Neutrophil (primary cell): ENCODE measurements around the gene SIX6.

ENCODE experiments used
- H3K27ac ChIP-seq: fragments of 200-600 bp; sonication (generic); 2 replicates; pipeline ENCODE4 v1.5.1; 2016; ENCODE audit warnings: mild to moderate bottlenecking, moderate library complexity
- H3K27me3 ChIP-seq: fragments of 200-600 bp; sonication (generic); 2 replicates; pipeline ENCODE4 v1.6.0; 2016; ENCODE audit warnings: mild to moderate bottlenecking
- H3K36me3 ChIP-seq: fragments of 200-600 bp; sonication (generic); 2 replicates; pipeline ENCODE4 v1.5.1; 2017
- H3K4me1 ChIP-seq, 2 experiments: fragments of 200-600 bp in 1 of 2; sonication (generic) in 1 of 2; 1 replicate in 1 of 2; 2 replicates in 1 of 2; pipeline versions ENCODE4 v1.5.1 to v1.6.1; 2013 to 2016; ENCODE audit warnings: low read depth in 1 of 2, low read length in 1 of 2, mild to moderate bottlenecking in 1 of 2, moderate library complexity in 1 of 2; ENCODE audit not compliant: control insufficient read depth in 1 of 2, insufficient read depth in 1 of 2
- H3K4me3 ChIP-seq, 2 experiments: fragments of 200-600 bp in 1 of 2; sonication (generic) in 1 of 2; 1 replicate in 1 of 2; 2 replicates in 1 of 2; pipeline ENCODE4 v1.5.1; 2013 to 2016; ENCODE audit warnings: low read depth in 1 of 2, low read length in 1 of 2, mild to moderate bottlenecking in 1 of 2, moderate library complexity in 1 of 2
- H3K9me3 ChIP-seq: fragments of 200-600 bp; sonication (generic); 2 replicates; pipeline ENCODE4 v1.5.1; 2016
- TF ChIP-seq, protein P1 (sequence below): fragments of 200-600 bp; sonication (generic); IDR thresholded peaks from 2 replicates; pipeline ENCODE4 v1.5.1; 2016; ENCODE audit warnings: antibody characterized with exemption

Gene SIX6

DNA sequence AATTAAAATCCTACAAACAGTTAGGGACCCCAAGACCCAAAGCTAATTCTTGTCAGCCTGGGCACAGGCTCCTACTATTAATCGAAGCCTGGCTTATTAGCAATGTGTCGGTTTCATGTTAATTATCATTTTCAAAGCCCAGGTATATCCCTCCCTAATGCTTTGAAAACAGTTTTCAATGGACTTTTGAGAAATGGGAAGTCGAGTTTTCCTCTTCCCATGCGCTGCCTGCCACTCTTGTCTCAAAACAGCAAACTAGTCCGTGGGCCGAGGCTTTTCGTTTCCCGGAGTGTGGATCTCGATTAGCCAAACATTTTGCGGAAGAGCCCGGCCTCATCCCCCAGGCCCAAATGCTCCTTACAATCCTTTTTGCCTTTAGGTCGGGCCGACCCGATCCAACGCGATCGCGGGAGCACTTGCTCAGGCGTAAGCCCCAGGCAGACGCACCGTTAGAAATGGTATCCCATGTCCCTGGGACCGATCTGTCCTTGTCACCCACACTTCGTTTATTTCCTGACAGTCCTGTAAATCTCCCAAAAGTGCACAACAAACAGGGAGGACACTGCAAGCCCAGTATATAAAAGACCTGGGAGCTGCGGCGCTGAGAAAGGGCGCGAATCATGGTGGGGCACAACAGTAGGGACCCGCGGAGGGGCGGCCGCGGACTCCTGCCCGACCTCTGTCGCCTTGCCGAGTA is 1.5 kb downstream of the SIX6 start:
- no peak overlapping the region for H3K27ac ChIP-seq
- H3K4me3 ChIP-seq = no peak overlapping the region
- H3K9me3 ChIP-seq = no peaks in the 10 kb centered on the region
- no peaks in the 10 kb centered on the region for H3K36me3 ChIP-seq
- H3K4me1 ChIP-seq = peaks cover 0 to 4% of the 10 kb centered on the region in 2 experiments
- TF ChIP-seq, protein P1, sequence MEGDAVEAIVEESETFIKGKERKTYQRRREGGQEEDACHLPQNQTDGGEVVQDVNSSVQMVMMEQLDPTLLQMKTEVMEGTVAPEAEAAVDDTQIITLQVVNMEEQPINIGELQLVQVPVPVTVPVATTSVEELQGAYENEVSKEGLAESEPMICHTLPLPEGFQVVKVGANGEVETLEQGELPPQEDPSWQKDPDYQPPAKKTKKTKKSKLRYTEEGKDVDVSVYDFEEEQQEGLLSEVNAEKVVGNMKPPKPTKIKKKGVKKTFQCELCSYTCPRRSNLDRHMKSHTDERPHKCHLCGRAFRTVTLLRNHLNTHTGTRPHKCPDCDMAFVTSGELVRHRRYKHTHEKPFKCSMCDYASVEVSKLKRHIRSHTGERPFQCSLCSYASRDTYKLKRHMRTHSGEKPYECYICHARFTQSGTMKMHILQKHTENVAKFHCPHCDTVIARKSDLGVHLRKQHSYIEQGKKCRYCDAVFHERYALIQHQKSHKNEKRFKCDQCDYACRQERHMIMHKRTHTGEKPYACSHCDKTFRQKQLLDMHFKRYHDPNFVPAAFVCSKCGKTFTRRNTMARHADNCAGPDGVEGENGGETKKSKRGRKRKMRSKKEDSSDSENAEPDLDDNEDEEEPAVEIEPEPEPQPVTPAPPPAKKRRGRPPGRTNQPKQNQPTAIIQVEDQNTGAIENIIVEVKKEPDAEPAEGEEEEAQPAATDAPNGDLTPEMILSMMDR = no peak
- H3K27me3 ChIP-seq = peaks cover 100% of the 10 kb centered on the region

DNA sequence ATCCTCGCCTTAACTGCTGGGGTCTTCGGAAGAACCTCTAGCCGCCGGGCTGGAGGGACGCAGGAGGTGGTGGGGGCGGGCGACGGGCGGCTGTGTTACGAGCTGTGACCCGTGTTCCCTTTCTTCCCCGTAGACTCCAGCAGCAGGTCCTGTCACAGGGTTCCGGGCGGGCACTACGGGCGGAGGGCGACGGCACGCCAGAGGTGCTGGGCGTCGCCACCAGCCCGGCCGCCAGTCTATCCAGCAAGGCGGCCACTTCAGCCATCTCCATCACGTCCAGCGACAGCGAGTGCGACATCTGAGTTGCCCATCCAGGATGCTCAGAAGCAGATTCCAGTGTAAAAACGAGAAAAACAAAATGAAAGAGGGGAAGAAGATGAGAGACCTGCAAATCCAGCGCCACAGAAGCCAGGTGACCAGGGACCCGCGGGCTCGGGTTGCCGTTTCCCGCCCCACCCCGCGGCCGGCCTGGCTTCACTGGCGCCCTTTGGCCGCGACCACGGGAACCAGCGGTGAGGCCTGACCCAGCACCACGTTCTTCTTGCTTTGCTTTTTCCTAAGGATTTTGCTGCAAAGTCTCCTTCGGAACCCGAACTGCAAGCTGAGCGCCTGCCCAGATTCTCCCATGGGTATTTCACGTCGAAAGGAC is 2.1 kb downstream of the SIX6 start:
- Histone ChIP-seq H3K4me1 (peaks cover 0 to 4% of the 10 kb centered on the region in 2 experiments), H3K4me3 (no peak overlapping the region), H3K9me3 (no peaks in the 10 kb centered on the region), H3K27ac (no peak overlapping the region), H3K27me3 (peaks cover 100% of the 10 kb centered on the region), H3K36me3 (no peaks in the 10 kb centered on the region)
- TF ChIP-seq, protein P1 = no peak

DNA sequence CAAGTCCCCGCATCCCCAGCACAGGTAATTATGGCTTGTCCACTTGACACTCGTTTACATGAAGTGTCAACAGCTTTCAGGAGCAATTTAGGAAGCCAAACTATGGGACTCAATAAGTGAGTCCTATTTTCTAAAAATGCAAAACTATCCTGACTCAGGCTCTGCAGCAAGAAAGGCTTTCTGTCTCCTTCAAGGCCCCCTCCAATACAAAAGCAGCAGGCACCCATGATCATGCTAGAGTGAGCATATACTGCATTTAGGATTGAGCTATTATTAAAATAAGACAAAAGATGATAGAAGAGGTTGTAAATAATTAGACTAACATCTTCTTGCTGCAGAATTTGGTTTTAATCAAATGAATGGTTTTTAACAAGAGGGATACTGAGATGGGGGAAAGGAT is 3.2 kb downstream of the SIX6 start:
- Histone ChIP-seq H3K4me1 (peaks cover 0 to 4% of the 10 kb centered on the region in 2 experiments), H3K27ac (no peak overlapping the region), H3K4me3 (no peak overlapping the region), H3K27me3 (peaks cover 100% of the 10 kb centered on the region), H3K36me3 (no peaks in the 10 kb centered on the region), H3K9me3 (no peaks in the 10 kb centered on the region)
- TF ChIP-seq, protein P1 = no peak

DNA sequence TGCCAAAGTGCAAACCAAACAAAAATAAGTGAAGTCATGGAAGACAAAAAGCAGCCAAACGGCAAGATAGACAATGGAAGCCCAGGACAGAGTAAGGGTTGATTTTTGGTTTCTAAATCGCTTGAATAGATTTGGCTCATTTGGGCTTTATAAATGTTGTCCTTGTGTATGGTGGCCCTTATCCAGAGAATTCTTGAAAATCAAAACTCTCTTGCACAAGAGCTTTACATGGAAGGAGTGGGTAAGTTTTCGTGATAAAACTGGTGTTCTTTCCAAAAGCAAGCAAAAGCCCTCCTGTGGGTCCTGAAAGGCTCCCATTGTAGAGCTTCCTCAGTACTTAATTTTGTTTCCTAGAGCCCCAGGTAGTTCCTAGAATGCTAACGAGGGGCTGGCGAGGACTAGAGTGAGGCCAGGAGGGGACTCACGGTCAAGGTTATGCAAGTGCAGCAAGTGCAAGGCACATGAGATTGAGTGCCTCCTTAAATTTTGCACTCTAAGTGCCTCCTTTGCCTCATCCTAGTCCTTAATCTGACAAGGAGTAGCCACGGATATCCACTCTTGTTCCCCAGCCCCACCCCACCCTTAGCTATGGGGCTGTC is 4.1 kb downstream of the SIX6 start:
- Histone ChIP-seq H3K27me3 (peaks cover 100% of the 10 kb centered on the region), H3K27ac (no peak overlapping the region), H3K4me1 (peaks cover 0 to 4% of the 10 kb centered on the region in 2 experiments), H3K9me3 (no peaks in the 10 kb centered on the region), H3K4me3 (no peak overlapping the region), H3K36me3 (no peaks in the 10 kb centered on the region)
- TF ChIP-seq, protein P1 = no peak

DNA sequence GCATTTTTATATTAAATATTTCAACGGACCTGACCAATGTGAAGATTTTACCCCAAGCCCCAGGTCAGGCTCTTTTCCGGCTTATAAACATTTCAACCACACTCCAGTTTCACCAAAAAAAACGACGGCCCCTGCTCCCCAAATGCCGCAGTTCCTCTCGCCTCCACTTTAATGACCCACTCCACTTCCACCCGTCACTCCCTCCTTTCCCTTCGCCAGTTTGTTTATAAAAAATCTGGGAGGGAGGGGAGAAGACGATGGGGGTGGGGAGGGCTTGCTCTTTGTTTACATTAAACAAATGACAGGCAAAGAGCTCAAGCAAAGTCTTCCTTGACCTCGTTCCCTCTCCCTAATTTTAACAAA is 5.4 kb downstream of the SIX6 start:
- Histone ChIP-seq H3K4me1 (peaks cover 0 to 4% of the 10 kb centered on the region in 2 experiments), H3K27ac (no peak overlapping the region), H3K27me3 (peaks cover 100% of the 10 kb centered on the region), H3K36me3 (no peaks in the 10 kb centered on the region), H3K9me3 (no peaks in the 10 kb centered on the region), H3K4me3 (no peak overlapping the region)
- TF ChIP-seq, protein P1 = no peak
